K562 (cell line): ENCODE data around the gene ZNF627. TPM values are rescaled to one million over a fixed set of nuclear protein-coding genes. Genes with fewer than 3 reads are reported as not detected.

Experiments
- BMI1 ChIP-seq: fragments of 150-350 bp; IDR thresholded peaks from 2 replicates; pipeline ENCODE4 v1.6.1; 2014; ENCODE audit warnings: low read length
- CEBPZ ChIP-seq: fragments of 150-350 bp; IDR thresholded peaks from 2 replicates; pipeline ENCODE4 v1.6.1; 2014; ENCODE audit warnings: low read depth, mild to moderate bottlenecking, low read length, borderline replicate concordance
- GABPB1 ChIP-seq: sonication (generic); formaldehyde crosslinking; IDR thresholded peaks from 2 replicates; pipeline ENCODE4 v1.8.0; 2022; ENCODE audit warnings: mild to moderate bottlenecking, missing genetic modification reagents
- KAT7 ChIP-seq: sonication (generic); formaldehyde crosslinking; IDR thresholded peaks from 2 replicates; pipeline ENCODE4 v1.8.0; 2022; ENCODE audit warnings: missing genetic modification reagents, mild to moderate bottlenecking, borderline replicate concordance
- MCM5 ChIP-seq: fragments of 450-650 bp; IDR thresholded peaks from 2 replicates; pipeline ENCODE4 v1.6.1; 2016; ENCODE audit warnings: low read depth
- NFXL1 ChIP-seq: fragments of 450-650 bp; formaldehyde crosslinking; IDR thresholded peaks from 2 replicates; pipeline ENCODE4 v1.4.0; 2021; ENCODE audit warnings: mild to moderate bottlenecking
- POLR2AphosphoS5 ChIP-seq: IDR thresholded peaks from 2 replicates; pipeline ENCODE4 v1.6.1; 2011; ENCODE audit warnings: mild to moderate bottlenecking, low read depth, low read length, moderate library complexity; ENCODE audit not compliant: control insufficient read depth, insufficient read depth
- PYGO2 ChIP-seq: fragments of 450-650 bp; IDR thresholded peaks from 2 replicates; pipeline ENCODE4 v1.6.1; 2016; ENCODE audit warnings: mild to moderate bottlenecking, missing genetic modification characterization, moderate library complexity, missing compliant biosample characterization
- SIN3A ChIP-seq, 2 experiments: fragments of 150-350 bp in 1 of 2; IDR thresholded peaks; 2 replicates each; pipeline ENCODE4 v1.6.1; 2011 to 2016; ENCODE audit warnings: borderline replicate concordance in 2 of 2, low read depth in 2 of 2, low read length in 2 of 2, mild to moderate bottlenecking in 2 of 2, moderate library complexity in 2 of 2; ENCODE audit not compliant: control insufficient read depth in 1 of 2
- SMAD4 ChIP-seq: fragments of 250-450 bp; sonication (Bioruptor Pico); conservative IDR thresholded peaks from 2 replicates; pipeline ENCODE4 v1.8.0; 2021; ENCODE audit warnings: inconsistent platforms, mild to moderate bottlenecking, moderate library complexity
- ZNF24 ChIP-seq: fragments of 450-650 bp; IDR thresholded peaks from 2 replicates; pipeline ENCODE4 v1.6.1; 2016
- ZNF347 ChIP-seq: fragments of 450-650 bp; formaldehyde crosslinking; IDR thresholded peaks from 2 replicates; pipeline ENCODE4 v1.4.0; 2020; ENCODE audit warnings: low read depth, mild to moderate bottlenecking, moderate library complexity
- ZNF507 ChIP-seq: conservative IDR thresholded peaks from 2 replicates; pipeline ENCODE4 v1.6.1; 2017; ENCODE audit warnings: missing genetic modification characterization, missing compliant biosample characterization
- ZZZ3 ChIP-seq: fragments of 450-650 bp; IDR thresholded peaks from 2 replicates; pipeline ENCODE4 v1.6.1; 2016; ENCODE audit warnings: antibody characterized with exemption, mild to moderate bottlenecking, moderate library complexity
- polyA plus RNA-seq, 8 experiments: library from polyadenylated mRNA; depleted of rRNA in 4 of 8; stranded (reverse) in 5 of 8; unstranded in 3 of 8; fragments of >200 nt; fragmentation: Nextera tagmentation in 2 of 8; fragmentation: Illumina TruSeq in 1 of 8; extraction: Ambion mirVana in 2 of 8; extraction: Trizol in 1 of 8; gene quantifications; 2 replicates each; pipeline versions ENCODE4 v1.2.1 to v1.2.3, GENCODE V29; 2011 to 2014; ENCODE audit warnings: inconsistent platforms in 1 of 8, missing spikeins in 1 of 8
- total RNA-seq, 7 experiments: library from RNA; depleted of rRNA in 6 of 7; stranded (reverse); fragments of >200 nt in 6 of 7; fragmentation: Illumina TruSeq in 2 of 7; extraction: Trizol in 2 of 7; gene quantifications; 2 replicates each; pipeline versions ENCODE4 v1.2.1 to v1.2.3, GENCODE V29; 2011 to 2021; ENCODE audit warnings: low replicate concordance in 1 of 7
- TF ChIP-seq, protein P1 (sequence below): sonication (generic); formaldehyde crosslinking; IDR thresholded peaks from 2 replicates; pipeline ENCODE4 v1.8.1; 2023; ENCODE audit warnings: mild to moderate bottlenecking, missing genetic modification reagents
- TF ChIP-seq, protein P2 (sequence below): fragments of 250-450 bp; sonication (Bioruptor Pico); IDR thresholded peaks from 2 replicates; pipeline ENCODE4 v1.4.0; 2020; ENCODE audit warnings: mild to moderate bottlenecking
- TF ChIP-seq, protein P3 (sequence below): fragments of 250-450 bp; sonication (Bioruptor Pico); IDR thresholded peaks from 2 replicates; pipeline ENCODE4 v1.4.0; 2020; ENCODE audit warnings: mild to moderate bottlenecking, moderate library complexity

ZNF627 gene
- total and polyA plus RNA-seq, 9 of the 15 experiments (the other 6 are each of a cell fraction or from before 2014, with no cell fraction given): 6.4 to 19.9 (median 10.6) TPM

DNA sequence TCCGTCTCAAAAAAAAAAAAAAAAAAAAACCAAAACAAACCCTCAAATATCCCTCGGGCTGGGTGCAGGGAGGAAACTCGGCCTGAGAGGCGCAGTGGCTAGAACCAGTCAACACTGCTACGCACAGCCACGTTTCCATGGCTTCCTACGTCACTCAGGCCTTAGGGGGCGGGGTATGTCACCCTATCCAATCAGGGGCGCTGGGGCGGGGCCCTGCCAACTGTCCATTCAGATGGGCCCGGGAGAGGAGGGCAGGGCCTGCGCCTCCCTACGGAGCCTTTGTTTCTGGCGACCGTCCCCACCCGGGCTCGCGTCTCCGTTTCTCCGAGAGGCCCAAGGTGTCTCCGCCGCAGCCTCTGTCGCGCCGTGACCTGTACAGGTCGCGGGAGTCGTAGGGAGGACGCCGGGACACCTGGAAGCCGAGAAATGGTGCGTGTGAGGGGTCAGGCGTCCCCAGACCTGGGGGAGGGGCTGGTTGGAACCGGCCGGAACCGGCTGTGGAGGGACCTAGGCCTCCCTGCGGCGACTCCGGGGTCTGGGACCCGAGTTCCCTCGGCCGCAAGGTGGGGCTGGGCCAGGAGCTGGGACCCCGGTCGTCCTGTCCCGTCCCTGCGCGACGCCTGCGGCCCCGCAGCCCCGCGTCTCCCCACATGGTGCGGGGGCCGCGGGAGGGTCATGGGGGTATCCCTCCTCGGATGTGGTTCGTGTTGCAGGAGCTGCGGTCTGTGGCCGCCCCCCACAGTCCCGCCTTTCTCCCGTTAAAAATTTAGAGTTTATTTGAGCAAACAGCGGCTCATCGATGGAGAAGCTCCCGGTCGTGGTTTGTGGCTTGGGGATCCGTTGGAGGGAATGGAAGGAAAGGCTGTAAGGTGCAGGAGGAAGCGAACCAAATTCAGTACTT lies at the start of gene ZNF627 (continued):
- TF ChIP-seq POLR2AphosphoS5 (peak; percentile 94), SMAD4 (CRISPR knock-in tag) (peak; percentile 81), NFXL1 (CRISPR knock-in tag) (no peak), ZZZ3 (no peak), ZNF24 (peak; percentile 63; the same call in 1 of the 2 replicates), CEBPZ (no peak), PYGO2 (tag) (no peak), MCM5 (no peak), BMI1 (peak; percentile 50; the same call in 1 of the 2 replicates), ZNF507 (tag) (no peak), KAT7 (CRISPR knock-in tag) (peak; percentile 96), SIN3A (IDR thresholded peaks at IDR 0.05; ENCODE audit: borderline replicate concordance in 2 of 2, control insufficient read depth in 1 of 2, low read depth in 2 of 2, low read length in 2 of 2) (peak in 1 of 2 experiments; percentile 51; a peak in 1 of 4 replicates), ZNF347 (CRISPR knock-in tag) (no peak), GABPB1 (peak; percentile 67)
- TF ChIP-seq, protein P1, sequence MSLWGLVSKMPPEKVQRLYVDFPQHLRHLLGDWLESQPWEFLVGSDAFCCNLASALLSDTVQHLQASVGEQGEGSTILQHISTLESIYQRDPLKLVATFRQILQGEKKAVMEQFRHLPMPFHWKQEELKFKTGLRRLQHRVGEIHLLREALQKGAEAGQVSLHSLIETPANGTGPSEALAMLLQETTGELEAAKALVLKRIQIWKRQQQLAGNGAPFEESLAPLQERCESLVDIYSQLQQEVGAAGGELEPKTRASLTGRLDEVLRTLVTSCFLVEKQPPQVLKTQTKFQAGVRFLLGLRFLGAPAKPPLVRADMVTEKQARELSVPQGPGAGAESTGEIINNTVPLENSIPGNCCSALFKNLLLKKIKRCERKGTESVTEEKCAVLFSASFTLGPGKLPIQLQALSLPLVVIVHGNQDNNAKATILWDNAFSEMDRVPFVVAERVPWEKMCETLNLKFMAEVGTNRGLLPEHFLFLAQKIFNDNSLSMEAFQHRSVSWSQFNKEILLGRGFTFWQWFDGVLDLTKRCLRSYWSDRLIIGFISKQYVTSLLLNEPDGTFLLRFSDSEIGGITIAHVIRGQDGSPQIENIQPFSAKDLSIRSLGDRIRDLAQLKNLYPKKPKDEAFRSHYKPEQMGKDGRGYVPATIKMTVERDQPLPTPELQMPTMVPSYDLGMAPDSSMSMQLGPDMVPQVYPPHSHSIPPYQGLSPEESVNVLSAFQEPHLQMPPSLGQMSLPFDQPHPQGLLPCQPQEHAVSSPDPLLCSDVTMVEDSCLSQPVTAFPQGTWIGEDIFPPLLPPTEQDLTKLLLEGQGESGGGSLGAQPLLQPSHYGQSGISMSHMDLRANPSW (CRISPR knock-in tag): no peak
- TF ChIP-seq, protein P2, sequence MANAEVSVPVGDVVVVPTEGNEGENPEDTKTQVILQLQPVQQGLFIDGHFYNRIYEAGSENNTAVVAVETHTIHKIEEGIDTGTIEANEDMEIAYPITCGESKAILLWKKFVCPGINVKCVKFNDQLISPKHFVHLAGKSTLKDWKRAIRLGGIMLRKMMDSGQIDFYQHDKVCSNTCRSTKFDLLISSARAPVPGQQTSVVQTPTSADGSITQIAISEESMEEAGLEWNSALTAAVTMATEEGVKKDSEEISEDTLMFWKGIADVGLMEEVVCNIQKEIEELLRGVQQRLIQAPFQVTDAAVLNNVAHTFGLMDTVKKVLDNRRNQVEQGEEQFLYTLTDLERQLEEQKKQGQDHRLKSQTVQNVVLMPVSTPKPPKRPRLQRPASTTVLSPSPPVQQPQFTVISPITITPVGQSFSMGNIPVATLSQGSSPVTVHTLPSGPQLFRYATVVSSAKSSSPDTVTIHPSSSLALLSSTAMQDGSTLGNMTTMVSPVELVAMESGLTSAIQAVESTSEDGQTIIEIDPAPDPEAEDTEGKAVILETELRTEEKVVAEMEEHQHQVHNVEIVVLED: 0 out of 2 replicates have a peak, but pooled peaks have one; percentile 31
- TF ChIP-seq, protein P3, sequence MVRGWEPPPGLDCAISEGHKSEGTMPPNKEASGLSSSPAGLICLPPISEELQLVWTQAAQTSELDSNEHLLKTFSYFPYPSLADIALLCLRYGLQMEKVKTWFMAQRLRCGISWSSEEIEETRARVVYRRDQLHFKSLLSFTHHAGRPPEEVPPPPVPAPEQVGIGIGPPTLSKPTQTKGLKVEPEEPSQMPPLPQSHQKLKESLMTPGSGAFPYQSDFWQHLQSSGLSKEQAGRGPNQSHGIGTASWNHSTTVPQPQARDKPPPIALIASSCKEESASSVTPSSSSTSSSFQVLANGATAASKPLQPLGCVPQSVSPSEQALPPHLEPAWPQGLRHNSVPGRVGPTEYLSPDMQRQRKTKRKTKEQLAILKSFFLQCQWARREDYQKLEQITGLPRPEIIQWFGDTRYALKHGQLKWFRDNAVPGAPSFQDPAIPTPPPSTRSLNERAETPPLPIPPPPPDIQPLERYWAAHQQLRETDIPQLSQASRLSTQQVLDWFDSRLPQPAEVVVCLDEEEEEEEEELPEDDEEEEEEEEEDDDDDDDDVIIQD (CRISPR knock-in tag): 0 out of 2 replicates have a peak, but pooled peaks have one; percentile 45
